Measurements from ENCODE around the gene JAK1.
"Not testable (repeated sequence)": the region's sequence is repeated elsewhere in the genome, so short reads cannot be mapped to it uniquely, and the experiment has no call there.

Gene JAK1

GRCh38 chr1:64948905-64949833 lies 17.2 kb downstream of the JAK1 start:
- DNase-seq (ENCODE audit: low spot score), result no peak

DNA sequence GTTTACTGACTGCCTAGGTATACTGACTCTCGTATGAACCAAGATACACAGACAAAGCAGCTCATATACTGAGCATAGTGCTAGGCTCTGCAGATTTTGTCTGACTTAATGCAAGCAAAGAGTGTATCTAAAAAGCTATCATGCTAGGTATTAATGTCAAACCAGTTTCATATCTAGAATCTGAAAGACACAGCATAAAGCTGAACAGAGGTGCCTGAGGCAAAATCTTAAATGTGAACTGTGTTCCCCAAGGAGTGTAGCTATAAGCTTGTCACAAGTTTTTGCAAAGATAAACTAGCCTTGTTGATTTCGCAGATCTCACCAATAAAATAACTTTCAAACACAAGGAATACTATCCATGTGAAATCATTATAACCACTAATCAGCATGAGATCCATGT lies 18.1 kb downstream of the JAK1 start:
- no peak for DNase-seq (ENCODE audit: low spot score)

- no peak for DNase-seq (ENCODE audit: low spot score)
Observed at GRCh38 chr1:64946916-64947315, 19.4 kb downstream of the JAK1 start.

- no peak for DNase-seq (ENCODE audit: low spot score)
Observed at GRCh38 chr1:64944913-64945312, 21.4 kb downstream of the JAK1 start.

DNA sequence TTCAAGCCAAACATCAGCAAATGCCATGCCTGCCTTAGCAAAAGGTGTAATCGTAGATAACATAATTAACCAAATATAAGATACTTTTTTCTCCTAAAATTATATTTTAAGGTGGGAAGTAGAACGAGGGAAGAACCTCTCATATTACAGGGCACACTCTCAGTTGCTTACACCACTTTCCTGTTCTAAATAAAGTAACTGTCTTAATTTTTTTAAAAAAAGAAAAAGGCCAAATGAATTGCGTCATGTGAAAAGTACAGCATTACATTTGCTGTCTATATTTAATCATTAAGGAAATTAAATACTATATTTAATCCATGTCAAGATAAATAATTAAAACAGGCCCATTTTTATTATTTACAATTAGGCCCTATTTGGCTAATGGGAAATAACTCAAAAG lies 23.7 kb downstream of the JAK1 start:
- DNase-seq (ENCODE audit: low spot score), result no peak

GRCh38 chr1:64942118-64942517 lies 24.2 kb downstream of the JAK1 start:
- DNase-seq (ENCODE audit: low spot score), result no peak

- DNase-seq (ENCODE audit: low spot score), result no peak
Observed at GRCh38 chr1:64941461-64942117, 24.8 kb downstream of the JAK1 start.

- DNase-seq (ENCODE audit: low spot score), result no peak
Observed at GRCh38 chr1:64940025-64940424, 26.3 kb downstream of the JAK1 start.

DNA sequence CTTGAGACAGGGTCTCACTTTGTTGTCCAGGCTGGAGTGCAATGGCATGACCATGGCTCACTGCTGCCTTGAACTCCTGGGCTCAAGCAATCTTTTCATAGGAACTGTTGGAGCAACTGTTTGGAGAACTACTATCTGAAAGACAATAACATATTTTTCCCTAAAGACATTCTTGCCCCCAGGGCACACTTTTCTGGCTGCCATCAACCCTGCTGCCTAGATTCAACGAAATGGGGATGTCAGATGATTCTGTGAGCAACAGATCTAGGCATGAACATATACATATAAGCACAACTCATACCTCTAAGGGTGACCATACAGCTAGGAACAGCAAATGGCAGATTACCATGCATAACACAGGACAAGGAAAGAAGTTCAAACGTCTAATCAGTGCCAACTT lies 27.4 kb downstream of the JAK1 start:
- DNase-seq (ENCODE audit: low spot score), result no peak

DNA sequence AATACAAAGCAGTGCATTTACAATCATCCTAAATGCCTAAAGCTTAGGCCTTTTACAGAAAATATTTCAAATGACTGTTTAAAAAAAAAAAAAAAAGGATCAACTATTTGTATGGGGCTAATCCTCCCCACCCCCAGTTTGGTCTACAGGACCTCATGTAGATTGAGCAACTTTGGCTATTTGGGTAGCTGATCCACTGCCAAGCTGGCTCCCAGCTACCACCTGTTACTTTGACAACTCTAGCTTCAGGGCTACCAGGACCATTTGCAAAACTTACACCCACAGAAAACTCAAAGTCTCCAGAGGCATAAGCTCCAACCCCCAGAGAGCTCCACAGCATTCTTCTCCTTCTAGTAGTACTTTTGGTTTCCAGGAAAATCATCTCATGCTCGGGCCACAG lies 29.4 kb downstream of the JAK1 start:
- no peak for DNase-seq (ENCODE audit: low spot score)

DNA sequence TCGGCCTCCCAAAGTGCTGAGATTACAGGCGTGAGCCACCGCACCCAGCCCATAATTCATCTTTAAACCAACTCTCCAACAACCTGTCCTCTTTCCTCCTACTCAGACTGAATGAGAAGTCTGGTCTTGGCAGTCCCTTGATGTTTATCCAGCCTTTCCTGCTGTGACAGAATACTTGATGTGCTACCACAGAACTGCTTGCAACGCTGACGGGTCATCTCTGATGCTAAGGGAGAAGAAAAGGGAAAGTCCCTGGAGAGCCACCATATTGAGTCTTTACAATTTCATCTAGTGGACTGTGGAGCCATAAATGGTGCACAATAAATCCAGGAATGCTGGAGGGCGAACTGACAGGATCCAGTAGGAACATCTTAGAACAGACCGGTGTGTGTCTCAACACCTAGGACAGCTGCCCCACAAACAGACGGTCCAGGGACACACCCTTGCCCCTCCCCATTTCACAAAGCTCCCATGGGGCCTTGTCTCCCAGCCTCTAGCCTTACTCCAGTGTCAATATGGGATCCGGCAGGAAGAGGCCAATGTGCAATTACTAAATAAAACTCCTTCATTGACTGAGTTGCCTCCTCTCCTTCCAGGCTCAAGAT lies 30.7 kb downstream of the JAK1 start:
- no peak for DNase-seq (ENCODE audit: low spot score)

GRCh38 chr1:64934878-64935275 lies 31.5 kb downstream of the JAK1 start:
- no peak for DNase-seq (ENCODE audit: low spot score)

DNA sequence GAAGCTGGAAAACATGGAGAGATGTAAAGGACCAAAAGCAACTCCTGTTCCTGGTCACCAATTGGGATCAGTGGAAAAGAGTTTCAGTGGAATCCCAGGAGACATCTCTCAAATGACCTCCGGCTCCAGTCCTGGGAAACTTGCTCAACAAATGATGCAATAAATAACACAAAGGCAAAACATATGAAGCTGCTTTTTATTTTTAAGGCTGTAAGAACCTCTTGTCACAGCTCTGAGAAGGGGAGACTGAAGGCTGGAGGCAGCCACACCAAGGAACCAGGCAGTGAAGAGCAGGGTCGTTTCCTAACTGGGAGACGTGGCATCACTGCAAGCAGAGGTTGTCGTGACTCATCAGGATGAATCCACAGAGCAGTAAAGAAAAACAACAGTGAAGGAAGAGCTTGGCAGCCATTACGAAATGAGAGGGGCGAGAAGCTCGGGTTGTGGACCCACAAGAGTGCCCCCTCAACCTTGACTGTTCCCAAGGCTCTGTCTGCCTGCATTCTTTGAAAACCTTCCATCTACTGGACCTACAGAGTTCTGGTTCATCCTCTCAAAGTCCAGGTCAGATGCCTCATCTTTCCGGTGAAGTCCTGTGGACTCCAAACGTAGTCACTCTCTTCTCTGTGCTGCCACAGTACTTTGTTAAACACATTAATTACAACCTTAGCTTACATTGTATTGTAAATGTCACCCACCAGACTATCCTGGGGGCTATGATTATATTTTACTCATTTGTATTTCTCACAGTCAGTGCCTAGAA lies 32.1 kb downstream of the JAK1 start:
- no peak for DNase-seq (ENCODE audit: low spot score)

GRCh38 chr1:64933296-64934070 lies 32.9 kb downstream of the JAK1 start:
- DNase-seq (ENCODE audit: low spot score), result peak; percentile 47

DNA sequence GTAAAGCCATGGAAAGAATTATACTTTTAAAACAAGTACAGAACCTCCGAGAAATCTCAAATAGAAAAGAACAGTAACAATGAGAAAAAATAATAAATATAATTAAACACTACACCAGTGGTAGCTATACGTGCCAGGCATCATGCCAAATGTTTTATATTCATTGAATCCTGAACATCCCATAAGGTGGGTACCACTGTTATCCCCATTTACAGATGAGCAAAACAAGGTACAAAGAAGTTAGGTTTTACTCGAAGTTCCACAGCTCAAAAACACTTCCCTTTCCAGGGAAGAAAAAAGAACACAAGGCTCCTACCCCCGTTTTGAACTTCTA lies 33.4 kb downstream of the JAK1 start:
- no peak for DNase-seq (ENCODE audit: low spot score)

DNA sequence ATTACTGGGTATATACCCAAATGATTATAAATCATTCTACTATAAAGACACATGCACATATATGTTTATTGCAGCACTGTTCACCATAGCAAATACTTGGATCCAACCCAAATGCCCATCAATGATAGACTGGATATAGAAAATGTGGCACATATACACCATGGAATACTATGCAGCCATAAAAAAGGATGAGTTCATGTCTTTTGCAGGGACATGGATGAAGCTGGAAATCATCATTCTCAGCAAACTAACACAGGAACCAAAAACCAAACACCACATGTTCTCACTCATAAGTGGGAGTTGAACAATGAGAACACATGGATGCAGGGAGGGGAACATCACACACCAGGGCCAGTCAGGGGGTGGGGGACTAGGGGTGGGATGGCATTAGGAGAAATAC lies 35.7 kb downstream of the JAK1 start:
- DNase-seq (ENCODE audit: low spot score), result not testable (repeated sequence)

GRCh38 chr1:64929221-64929620 lies 37.1 kb downstream of the JAK1 start:
- DNase-seq (ENCODE audit: low spot score), result no peak

DNA sequence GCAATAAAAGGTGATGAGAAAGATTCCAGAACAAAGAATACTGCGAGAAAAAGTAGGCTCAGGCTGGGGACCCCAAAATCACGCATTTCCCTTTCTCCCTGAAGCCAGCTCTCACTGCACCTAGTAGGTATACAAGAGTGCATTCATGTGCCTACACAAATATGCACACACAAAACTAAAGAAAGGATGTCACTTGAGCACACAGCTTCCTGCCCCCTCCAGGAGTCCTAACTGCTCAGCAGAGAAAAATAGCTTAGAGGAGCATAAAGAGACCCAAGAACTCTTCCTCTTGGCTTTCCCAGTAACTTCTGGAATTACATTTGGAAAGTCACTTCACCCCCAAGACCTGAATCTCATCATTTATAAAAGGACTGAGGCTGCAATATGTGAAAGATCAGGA lies 38.0 kb downstream of the JAK1 start:
- DNase-seq (ENCODE audit: low spot score), result no peak

GRCh38 chr1:64925594-64925993 lies 40.8 kb downstream of the JAK1 start:
- DNase-seq (ENCODE audit: low spot score), result no peak

GRCh38 chr1:64923294-64923718 lies 43.0 kb downstream of the JAK1 start:
- DNase-seq (ENCODE audit: low spot score), result no peak

DNA sequence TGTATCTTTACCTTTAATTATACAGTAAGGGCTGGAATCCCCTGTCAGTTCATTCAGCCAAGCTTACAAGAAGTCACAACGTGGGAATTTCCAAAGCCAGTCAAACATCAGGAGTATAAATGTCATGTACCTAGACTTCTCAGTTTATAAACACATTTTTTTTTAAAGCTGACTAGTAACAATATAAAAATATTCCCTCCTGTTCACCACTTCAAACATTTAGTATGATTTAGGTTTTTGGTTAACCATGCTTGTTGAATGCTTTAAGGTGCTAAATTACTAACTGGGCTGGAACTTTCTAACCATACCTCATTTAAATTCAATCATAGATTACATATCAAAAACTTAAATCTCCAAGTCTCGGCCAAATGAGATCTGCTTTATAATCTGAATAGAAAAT lies 44.0 kb downstream of the JAK1 start:
- no peak for DNase-seq (ENCODE audit: low spot score)

- no peak for DNase-seq (ENCODE audit: low spot score)
Observed at GRCh38 chr1:64921771-64922170, 44.6 kb downstream of the JAK1 start.
